Nephron (organoid): Measurements from ENCODE around the gene INAVA.
"Not testable (repeated sequence)": the region's sequence is repeated elsewhere in the genome, so short reads cannot be mapped to it uniquely, and the experiment has no call there.

Source experiments
- H3K27ac Mint-ChIP-seq, 3 experiments: 2 replicates each; pipeline ENCODE4 v1.8.0; 2020; ENCODE audit warnings: mixed read lengths in 3 of 3, mild to moderate bottlenecking in 2 of 3, moderate library complexity in 1 of 3
- H3K27me3 Mint-ChIP-seq: 2 replicates; pipeline ENCODE4 v1.8.0; 2021; ENCODE audit warnings: low read depth, mild to moderate bottlenecking, moderate library complexity, mixed read lengths
- H3K36me3 Mint-ChIP-seq: 2 replicates; pipeline ENCODE4 v1.8.0; 2020; ENCODE audit warnings: low read depth, mixed read lengths
- H3K4me1 Mint-ChIP-seq: 2 replicates; pipeline ENCODE4 v1.8.0; 2020; ENCODE audit warnings: mixed read lengths
- H3K4me3 Mint-ChIP-seq, 3 experiments: 2 replicates each; pipeline ENCODE4 v1.8.0; 2020; ENCODE audit warnings: mild to moderate bottlenecking in 3 of 3, mixed read lengths in 3 of 3, moderate library complexity in 2 of 3
- H3K9me3 Mint-ChIP-seq: 2 replicates; pipeline ENCODE4 v1.8.0; 2020; ENCODE audit warnings: mixed read lengths
- CTCF ChIP-seq, 3 experiments: fragments of 200-600 bp; sonication (generic); IDR thresholded peaks; one replicate each; pipeline ENCODE4 v1.5.0; 2021; ENCODE audit warnings: antibody characterized with exemption in 3 of 3; ENCODE audit not compliant: unreplicated experiment in 3 of 3

The INAVA gene

GRCh38 chr1:200962631-200963030, 67.9 kb downstream of the INAVA start:
- Mint-ChIP-seq H3K4me1 (peaks cover 34% of the 10 kb centered on the region), H3K9me3 (no peaks in the 10 kb centered on the region), H3K27ac (no peak overlapping the region), H3K36me3 (no peaks in the 10 kb centered on the region), H3K27me3 (peaks cover 12% of the 10 kb centered on the region), H3K4me3 (no peak overlapping the region)
- no peak for TF ChIP-seq CTCF (IDR thresholded peaks at IDR 0.05; ENCODE audit: unreplicated experiment in 3 of 3)

GRCh38 chr1:200963076-200963475, 68.4 kb downstream of the INAVA start:
- Mint-ChIP-seq H3K9me3 (no peaks in the 10 kb centered on the region), H3K27me3 (peaks cover 12% of the 10 kb centered on the region), H3K27ac (no peak overlapping the region), H3K36me3 (no peaks in the 10 kb centered on the region), H3K4me1 (peaks cover 35% of the 10 kb centered on the region), H3K4me3 (no peak overlapping the region)
- TF ChIP-seq CTCF (IDR thresholded peaks at IDR 0.05; ENCODE audit: unreplicated experiment in 3 of 3): no peak

GRCh38 chr1:200963888-200964287, 69.2 kb downstream of the INAVA start:
- not testable (repeated sequence) for H3K4me3 Mint-ChIP-seq, H3K36me3 Mint-ChIP-seq, H3K27ac Mint-ChIP-seq, H3K9me3 Mint-ChIP-seq
- H3K27me3 Mint-ChIP-seq: peaks cover 12% of the 10 kb centered on the region
- H3K4me1 Mint-ChIP-seq: peaks cover 43% of the 10 kb centered on the region
